Measurements from ENCODE around the gene TMEM259. TPM values are rescaled to one million over a fixed set of nuclear protein-coding genes. Genes with fewer than 3 reads are reported as not detected.

Gene TMEM259
- total RNA-seq, 4 donors from 2014 or later = 101 to 182 (median 146) TPM

DNA sequence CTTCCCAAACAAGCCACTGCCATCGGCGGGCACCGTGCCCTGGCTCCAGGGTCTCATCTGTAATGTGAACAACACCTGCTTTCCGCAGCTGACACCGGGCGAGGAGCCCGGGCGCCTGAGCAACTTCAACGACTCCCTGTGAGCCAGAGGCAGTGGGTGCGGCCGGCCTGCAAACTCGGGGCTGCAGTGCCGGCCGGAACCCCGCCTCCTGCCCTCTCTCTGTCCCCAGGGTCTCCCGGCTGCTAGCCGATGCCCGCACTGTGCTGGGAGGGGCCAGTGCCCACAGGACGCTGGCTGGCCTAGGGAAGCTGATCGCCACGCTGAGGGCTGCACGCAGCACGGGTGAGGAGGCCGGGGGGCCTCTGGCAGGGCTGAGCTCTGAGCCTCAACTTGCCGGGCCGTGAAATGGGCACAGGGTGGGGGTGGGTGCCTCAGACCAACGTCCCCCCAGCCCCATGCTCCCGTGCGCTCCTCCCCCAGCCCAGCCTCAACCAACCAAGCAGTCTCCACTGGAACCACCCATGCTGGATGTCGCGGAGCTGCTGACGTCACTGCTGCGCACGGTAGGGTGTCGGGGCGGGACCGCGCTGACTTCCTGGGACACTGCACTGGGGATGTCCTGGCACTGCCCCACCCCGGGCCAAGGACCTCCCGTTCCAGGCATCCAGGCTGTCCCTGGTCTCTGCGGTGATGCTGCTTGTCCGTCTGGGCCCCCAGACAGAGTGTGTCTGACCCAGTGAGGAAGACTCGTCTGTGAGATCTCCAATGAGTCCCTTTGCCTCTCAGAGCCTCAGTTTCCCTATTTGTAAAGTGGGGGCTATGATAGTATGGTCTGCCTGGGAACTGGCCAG, 21.1 kb upstream of the TMEM259 start:
- 24% methylated on average over 20 of the region's 43 CpGs; no CpG with 5 or more reads in 1 of the 2 donors for WGBS, 2 donors
- intact Hi-C loops (cut with DNase I) = no loop called here
- DNase-seq = no peak
- peak overlapping the region; percentile 63 to 83 (median 82) for H3K27ac ChIP-seq
- TF ChIP-seq, protein P1, sequence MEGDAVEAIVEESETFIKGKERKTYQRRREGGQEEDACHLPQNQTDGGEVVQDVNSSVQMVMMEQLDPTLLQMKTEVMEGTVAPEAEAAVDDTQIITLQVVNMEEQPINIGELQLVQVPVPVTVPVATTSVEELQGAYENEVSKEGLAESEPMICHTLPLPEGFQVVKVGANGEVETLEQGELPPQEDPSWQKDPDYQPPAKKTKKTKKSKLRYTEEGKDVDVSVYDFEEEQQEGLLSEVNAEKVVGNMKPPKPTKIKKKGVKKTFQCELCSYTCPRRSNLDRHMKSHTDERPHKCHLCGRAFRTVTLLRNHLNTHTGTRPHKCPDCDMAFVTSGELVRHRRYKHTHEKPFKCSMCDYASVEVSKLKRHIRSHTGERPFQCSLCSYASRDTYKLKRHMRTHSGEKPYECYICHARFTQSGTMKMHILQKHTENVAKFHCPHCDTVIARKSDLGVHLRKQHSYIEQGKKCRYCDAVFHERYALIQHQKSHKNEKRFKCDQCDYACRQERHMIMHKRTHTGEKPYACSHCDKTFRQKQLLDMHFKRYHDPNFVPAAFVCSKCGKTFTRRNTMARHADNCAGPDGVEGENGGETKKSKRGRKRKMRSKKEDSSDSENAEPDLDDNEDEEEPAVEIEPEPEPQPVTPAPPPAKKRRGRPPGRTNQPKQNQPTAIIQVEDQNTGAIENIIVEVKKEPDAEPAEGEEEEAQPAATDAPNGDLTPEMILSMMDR (IDR thresholded peaks at IDR 0.05) = no peak
- no peak for TF ChIP-seq POLR2A (IDR thresholded peaks at IDR 0.05)
- no peaks in the 10 kb centered on the region for H3K9me3 ChIP-seq
- H3K4me1 ChIP-seq = peaks cover 39 to 72% (median 46%) of the 10 kb centered on the region in 3 donors
- peak overlapping the region; percentile 7 to 74 (median 59) for H3K4me3 ChIP-seq
- H3K27me3 ChIP-seq = peaks cover 0 to 14% (median 0%) of the 10 kb centered on the region in 4 donors
- H3K36me3 ChIP-seq = peaks cover 4 to 15% (median 6%) of the 10 kb centered on the region in 3 donors

DNA sequence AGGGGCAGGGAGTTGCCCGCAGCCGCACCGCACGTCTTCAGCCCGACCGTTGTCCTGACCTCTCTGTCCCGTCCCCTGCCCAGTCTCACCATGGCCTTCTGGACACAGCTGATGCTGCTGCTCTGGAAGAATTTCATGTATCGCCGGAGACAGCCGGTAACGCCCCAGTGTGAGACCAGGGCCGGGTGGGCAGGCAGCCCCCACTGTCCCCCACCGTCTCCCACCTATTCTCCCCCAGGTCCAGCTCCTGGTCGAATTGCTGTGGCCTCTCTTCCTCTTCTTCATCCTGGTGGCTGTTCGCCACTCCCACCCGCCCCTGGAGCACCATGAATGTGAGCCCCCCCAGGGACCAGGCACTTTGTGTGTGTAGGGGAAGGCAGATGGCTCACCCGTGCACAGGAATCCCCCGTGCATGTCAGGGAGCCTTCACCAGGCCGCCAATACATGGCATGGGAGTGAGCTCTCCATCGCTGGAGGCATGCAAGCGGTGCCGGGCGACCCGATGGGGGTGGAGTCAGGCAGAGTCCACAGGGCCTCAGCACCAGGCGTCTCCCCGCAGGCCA, 20.4 kb upstream of the TMEM259 start:
- H3K27ac ChIP-seq = peak overlapping the region; percentile 63 to 83 (median 82)
- H3K4me1 ChIP-seq = peaks cover 33 to 64% (median 39%) of the 10 kb centered on the region in 3 donors
- H3K27me3 ChIP-seq = peaks cover 0 to 14% (median 0%) of the 10 kb centered on the region in 4 donors
- no peak for DNase-seq
- no peaks in the 10 kb centered on the region for H3K9me3 ChIP-seq
- H3K36me3 ChIP-seq = peaks cover 8 to 23% (median 9%) of the 10 kb centered on the region in 3 donors
- H3K4me3 ChIP-seq = peak overlapping the region; percentile 37 to 74 (median 59)
- WGBS, 2 donors = 15 to 35% methylated on average over 8 to 9 of the region's 26 CpGs
- TF ChIP-seq, protein P1 (IDR thresholded peaks at IDR 0.05) = no peak
- no peak for TF ChIP-seq POLR2A (IDR thresholded peaks at IDR 0.05)
- intact Hi-C loops (cut with DNase I) = no loop called here

DNA sequence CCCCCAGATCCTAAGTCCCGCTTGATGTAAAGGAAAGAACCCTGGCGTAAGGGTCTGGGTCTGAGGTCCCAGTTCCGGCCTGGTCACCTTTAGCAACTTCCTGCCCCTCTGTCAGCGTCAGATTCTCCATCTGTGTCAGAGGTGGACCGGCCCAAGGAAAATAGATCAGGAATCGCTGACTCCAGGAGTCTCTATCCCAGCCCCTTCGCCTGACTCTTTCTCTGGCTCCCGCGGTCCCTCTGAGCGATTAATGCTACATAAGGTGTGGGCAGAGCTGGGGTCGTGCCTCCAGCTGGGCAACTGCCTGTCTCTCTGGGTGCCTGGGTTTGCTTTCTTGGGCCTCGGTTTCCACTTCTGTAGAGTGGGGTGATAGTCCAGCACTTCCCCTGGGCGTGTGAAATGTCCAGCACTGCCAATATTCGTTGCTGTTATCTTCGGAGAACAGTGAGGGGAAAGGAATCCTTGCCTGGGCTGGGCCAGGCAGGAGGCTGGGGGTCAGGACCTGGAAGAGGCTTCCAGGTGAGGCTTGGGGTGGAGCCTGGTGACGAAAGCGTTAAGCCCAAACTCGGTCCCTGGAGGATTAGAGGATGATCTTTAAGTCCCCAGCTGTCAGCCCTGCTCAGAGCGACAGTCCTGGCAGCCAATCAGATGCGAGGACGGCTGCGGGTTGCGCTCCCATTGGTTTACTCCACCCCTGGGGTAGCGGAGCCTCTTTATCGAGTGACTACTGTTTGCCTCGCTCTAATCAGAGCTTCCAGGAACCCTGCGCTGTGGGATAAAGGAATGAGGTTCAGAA, 19.8 kb upstream of the TMEM259 start:
- peak in 1 of 4 donors; percentile 34 for TF ChIP-seq POLR2A (IDR thresholded peaks at IDR 0.05)
- TF ChIP-seq, protein P1 (IDR thresholded peaks at IDR 0.05) = no peak
- H3K4me3 ChIP-seq = peak overlapping the region; percentile 37 to 74 (median 59)
- DNase-seq = peak; percentile 55
- H3K27ac ChIP-seq = peak overlapping the region; percentile 81 to 83 (median 82)
- no peaks in the 10 kb centered on the region for H3K9me3 ChIP-seq
- 3% methylated on average over 12 to 13 of the region's 27 CpGs for WGBS, 2 donors
- peaks cover 33 to 64% (median 39%) of the 10 kb centered on the region in 3 donors for H3K4me1 ChIP-seq
- H3K36me3 ChIP-seq = peaks cover 13 to 29% (median 16%) of the 10 kb centered on the region in 3 donors
- H3K27me3 ChIP-seq = peaks cover 0 to 14% (median 0%) of the 10 kb centered on the region in 4 donors
- intact Hi-C loops (cut with DNase I) = no loop called here

DNA sequence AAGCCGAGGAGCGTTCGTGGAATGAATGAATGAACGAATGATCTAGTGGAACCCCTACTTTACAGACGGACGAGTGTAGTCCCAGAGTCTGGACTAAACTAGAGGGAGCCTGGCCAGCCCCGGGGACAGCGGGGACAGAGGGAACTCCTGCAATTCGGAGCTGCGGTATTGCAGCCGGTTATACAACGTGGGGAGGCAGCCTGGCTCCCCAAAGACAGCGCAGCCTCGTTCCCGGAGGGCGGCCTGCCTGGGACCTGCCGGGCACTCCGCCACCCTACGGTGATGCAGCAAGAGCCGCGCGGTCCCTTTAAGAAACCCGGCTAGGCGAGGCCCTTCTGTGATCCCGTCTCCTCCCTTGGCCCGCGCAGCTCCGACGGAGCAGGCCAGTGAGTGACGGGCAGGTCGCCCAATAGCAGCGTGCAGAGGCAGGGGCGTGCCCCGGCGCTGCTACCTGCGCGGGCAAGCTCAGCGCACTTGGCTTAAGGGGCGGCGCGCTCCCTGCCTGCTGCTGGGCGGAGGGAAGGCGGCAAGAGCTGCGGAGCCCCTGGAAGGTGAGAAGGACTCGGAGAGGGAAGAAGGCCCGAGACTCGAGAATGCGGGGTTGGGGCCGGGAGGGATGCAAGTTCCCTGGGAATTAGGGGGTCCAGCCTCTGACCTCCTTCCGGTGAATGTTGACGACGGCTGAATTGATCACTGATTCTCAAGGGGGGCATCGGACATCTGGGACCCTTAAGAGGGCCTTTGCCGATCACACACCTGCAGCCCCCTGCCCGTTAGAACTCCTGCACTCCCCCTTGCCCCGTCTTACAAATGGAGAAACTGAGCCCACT, 18.9 kb upstream of the TMEM259 start, which contains the start of gene ABCA7:
TSS of gene ABCA7 (plus strand) at position 462 of the 830 bp plus-strand sequence. CDS start 1,255 bp downstream, outside the sequence.
- peak in 2 of 4 donors; percentile 81 to 91 for TF ChIP-seq POLR2A (IDR thresholded peaks at IDR 0.05)
- TF ChIP-seq, protein P1 (IDR thresholded peaks at IDR 0.05) = peak in 2 of 6 experiments; percentile 4 to 30
- intact Hi-C loops (cut with DNase I) = no loop called here
- peaks cover 33 to 64% (median 39%) of the 10 kb centered on the region in 3 donors for H3K4me1 ChIP-seq
- WGBS, 2 donors = 0 to 6% methylated on average over 6 to 8 of the region's 56 CpGs
- peaks cover 0 to 14% (median 0%) of the 10 kb centered on the region in 4 donors for H3K27me3 ChIP-seq
- peak within 1 kb of the TSS; percentile 81 to 83 (median 82) for H3K27ac ChIP-seq
- H3K36me3 ChIP-seq = peaks cover 13 to 37% (median 17%) of the 10 kb centered on the region in 3 donors
- H3K9me3 ChIP-seq = no peaks in the 10 kb centered on the region
- peak; percentile 84 for DNase-seq
- peak within 1 kb of the TSS; percentile 37 to 74 (median 59) for H3K4me3 ChIP-seq

Data from esophagus squamous epithelium (tissue), 5 donors.